NK-92 (cell line): ENCODE results near the gene STAB1.

Experiments
- DNase-seq: peaks from one replicate; lab custom pipeline; 2025; ENCODE audit not compliant: unreplicated experiment; lab: John Stamatoyannopoulos, UW

The STAB1 gene

DNA sequence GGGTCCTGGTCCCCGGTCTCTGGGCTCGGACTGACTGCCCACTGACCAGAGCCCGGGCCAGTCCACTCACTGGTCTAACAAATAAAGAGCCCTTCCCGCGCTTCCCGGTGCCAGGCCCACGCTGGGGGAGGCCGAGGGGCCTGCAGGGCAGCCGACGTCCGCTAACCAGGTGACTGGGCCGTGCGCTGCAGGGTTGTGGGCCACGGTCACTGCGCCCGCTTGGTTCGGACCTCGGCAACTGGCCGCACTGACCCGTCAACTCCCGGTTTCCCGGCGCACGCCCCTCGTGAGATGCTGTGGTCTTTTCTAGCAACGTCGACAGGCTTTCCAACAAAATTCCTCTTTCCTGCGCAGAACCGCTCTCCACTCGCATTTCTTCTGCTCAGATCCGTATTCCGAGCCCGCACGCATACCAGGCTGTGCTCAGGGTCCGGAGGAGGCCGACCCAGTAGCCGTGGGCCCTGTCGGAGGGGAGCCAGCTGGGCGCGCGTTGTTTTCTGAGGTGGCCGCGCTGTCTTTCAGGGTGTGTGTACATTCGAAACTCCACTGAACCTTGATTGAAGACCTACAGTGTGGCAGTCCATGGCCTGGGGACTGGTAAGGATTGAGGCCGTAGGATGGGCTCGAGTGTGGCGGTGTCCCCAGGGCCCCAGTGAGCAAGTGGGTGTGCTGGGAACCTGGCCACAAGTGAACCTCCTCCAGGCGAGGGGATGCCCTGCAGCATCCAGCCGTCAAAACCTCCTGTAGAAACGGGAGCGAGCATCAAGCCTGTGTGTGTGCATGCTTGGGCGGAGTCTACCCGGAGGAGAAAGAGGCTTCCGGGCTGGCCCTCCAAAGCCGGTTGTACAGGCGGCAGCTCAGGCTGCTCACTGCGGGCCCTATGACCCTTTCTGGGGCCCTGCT, 39.4 kb downstream of the STAB1 start:
- DNase-seq: no peak

DNA sequence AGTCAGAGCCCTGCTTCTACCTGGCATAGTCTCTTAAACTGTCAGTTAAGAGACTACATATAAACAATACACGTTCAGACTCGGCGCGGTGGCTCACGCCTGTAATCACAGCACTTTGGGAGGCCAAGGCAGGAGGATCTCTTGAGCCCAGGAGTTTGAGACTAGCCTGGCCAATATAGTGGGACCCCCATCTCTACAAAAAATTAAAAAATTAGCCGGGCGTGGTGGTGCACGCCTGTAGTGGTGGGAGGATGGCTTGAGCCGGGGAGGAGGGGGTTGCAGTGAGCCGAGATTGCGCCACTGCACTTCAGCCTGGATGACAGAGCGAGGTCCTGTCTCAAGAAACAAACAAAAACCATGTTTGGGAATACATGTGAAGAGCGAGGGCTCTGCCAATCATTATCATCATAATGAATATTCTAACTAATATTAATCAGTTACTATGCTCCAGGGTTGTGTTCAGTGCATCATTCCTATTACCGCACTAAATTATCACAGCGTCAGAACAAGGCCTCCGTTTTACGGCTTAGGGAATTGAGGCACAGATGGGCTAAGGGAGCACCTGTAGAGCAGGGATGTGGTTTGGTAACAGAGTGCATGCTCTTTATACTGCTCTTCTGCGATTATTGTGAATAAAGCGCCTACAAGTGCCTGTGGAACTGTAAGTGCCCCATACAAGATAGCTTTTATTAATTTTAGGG, 40.4 kb downstream of the STAB1 start:
- no peak for DNase-seq

DNA sequence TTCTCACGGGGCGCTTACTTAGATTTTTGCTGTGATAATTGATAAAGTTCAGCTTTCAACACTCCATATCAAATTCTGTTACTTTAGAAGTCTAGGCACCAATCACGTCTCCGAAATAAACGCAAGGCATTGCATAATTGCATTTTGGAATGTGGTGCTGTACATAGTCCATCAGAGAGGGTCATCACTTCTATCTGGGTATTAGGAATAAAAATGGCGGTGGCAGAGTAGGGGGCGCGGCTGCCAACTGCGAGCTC, 40.9 kb downstream of the STAB1 start:
- DNase-seq: no peak

DNA sequence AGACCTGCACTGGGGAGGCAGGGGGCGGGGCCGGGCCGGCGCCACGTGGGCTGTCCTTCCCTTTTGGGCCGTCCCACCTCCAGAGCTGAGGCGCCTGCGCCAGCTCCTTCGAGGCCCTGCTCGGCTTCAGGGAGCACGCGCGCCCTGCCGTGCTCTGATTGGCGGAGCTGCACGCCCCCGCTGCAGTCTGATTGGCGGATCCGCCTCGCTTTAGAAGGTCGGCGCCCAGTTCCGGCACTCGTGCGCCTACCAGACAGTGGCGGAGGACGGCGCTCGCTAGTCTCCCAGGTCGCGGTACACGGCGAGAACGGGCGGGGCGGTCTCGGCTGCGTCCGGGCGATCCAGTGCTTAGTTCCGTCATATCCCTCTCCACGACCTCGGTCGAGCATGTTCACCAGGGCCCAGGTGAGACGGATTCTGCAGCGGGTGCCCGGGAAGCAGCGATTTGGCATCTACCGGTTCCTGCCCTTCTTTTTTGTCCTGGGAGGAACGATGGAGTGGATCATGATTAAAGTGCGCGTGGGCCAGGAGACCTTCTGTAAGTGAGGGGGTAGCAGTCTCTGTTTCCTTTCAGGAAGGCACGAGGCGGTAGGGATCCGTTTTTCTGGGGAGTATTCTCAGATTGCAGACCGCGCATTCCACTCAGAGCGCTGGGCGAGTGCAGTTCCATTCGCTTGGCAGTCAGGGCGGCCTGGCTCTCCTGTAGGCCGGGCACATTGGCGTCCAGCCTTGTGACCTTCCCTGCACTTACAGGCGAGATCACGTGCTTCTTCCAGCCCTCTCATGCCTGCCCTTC, 41.4 kb downstream of the STAB1 start, which contains the start of gene UQCC5:
UQCC5 (plus strand) TSS at position 237 of the 796 bp plus-strand sequence; CDS start at position 388, 151 bp downstream.
- DNase-seq: peak; percentile 83

DNA sequence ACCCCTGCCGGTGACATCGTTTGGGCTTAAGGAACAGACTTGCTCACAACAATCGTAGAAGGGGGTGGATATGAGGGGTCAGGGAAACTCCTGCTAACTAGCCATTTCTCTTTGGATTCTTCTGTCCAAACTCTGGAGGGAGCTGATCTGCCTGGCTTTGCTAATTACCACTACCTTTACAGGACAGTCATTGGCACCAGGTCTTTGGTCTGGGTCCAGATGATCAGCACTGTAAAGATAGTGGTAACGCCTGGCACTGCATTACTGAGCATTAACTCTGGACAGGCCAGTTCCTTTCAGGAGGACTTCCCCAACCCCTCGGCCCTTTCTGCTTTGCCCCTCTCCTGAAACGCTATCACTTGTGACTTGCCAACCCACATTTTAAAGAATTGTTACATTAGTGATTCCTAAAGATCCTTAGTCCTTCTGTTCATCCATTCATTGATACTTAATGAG, 42.1 kb downstream of the STAB1 start:
- DNase-seq: no peak

DNA sequence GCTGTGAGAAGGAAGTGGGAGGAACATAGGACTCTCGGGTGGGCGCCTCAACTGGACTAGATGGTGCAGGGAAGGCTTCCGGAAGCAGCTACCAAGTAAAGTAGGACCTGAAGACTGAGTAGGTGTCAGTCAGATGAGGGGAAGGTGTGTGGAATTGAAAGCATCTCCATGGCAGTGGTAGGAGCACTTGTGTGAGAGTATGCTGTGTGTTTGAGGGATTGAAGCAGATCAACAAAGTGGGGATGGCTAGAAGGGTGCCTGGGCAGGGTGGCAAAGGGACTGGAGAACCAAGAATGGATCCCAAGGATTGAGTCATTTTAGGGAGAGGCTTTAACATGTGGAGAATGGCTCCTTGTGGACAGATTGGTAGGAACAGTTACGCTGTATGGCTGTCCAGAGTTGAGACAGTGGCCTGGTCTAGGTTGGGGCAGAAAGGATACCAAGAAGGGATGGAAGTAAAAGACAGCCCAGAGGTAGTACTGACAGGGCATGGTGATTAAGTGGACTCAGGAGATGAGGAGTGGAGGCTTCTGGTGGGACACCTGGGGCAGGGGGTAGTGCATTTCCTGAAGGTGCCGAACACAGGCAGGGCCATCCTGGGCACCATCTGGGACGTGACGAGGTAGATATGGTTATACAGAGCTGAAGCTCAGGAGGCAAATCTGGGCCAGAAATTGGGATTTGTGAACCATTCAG, 42.7 kb downstream of the STAB1 start:
- DNase-seq: no peak

DNA sequence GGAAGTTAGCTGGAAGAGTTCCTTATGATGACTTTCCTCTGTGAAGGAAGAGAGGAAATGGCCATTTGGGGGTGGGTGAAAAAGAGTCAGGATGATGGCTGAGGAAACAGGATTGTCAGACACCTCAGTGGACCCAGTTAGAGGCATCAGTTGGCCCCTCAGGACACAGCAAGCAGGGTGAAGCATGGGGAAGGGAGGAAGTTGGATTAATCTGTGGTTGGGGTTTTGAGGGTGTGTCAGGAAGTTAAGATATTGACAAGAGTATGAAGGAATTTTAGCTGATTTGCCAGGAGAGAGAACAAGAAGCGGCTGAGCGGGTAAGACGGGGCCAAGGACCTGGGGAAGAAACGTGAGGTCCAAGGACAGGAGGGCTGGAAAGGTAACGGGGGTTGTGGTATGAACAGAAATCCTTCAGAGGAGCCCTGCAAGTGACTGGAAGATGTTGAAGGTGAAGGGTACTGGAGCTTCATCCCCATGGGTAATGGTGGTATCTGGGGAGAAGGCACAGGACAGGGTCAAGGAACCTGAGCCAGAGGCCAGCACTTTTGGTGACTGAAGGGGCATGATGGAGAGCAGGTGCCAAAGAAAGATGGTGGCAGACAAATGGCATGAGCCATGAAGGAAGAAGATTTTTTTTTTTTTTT, 44.0 kb downstream of the STAB1 start:
- DNase-seq: no peak

DNA sequence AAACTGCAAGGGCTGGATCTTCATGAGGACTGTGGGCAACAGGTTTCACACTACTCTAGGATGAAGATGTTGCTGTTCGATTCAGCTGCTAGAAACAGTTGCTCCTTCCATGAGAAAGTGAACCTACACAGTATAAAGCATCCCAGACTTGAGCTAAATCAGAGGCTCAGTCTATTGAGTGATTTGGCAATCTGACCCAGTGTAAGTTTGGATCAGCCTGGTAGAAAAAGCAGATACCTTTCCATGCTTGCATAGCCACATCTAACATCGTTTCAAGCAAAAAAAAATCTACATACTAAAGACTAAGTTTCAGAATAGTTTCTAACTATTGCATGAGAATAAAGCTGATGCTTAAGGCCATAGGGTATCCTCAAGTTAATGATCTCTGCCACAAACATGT, 45.9 kb downstream of the STAB1 start:
- DNase-seq: no peak

DNA sequence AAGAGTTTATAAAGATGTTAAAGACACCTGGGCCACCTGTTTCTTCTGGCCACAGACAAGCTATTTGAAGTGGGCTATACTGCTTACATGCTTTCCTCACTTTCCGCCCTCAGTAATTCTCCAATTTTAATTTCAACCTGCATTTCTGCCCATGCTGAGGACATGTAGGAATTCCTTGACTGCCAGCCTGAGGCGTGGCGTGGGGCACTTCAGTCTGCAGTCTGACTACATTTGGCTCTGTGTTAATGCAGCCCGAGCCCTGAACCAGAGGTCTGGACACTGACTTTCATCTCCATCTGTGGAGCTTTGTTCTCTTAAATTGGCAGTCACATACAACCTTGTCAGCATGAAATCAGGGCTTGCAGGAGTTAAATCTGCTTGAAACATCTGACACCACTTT, 49.8 kb downstream of the STAB1 start:
- no peak for DNase-seq

DNA sequence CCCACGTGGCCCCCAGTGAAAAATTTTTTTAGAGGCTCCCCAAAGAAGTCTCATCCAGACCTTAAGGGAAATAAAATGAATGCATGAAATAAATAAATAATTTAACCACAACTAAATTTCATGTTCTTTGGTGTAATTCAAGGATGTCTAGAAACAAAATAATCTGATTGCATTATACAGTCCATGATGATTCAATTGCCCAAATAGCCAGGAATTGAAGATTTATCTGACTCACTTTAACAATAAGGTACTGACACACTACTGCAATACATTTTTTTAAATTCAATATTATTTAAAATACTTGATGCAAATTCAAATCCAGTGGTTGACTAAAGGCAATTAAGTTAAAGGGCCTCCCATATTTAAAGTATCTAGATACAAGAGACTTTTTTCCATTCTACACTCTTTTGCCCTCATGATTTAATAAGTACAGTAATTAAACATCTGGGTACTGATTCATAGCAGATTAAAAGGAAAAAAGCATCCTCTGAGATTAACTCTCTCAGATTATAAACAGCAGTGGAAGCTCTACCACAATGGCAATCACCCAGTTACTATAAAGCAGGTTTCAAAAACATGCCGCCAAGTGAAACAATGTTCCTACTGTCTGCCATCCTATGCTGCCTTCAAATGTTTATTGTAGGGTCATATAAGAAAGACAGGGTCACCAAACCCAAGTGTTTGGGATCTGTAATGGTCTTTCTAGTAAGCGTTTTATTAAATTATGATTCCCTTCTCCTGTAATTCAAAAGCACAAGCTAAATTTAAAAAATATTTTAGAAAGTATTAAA, 51.2 kb downstream of the STAB1 start:
- no peak for DNase-seq

DNA sequence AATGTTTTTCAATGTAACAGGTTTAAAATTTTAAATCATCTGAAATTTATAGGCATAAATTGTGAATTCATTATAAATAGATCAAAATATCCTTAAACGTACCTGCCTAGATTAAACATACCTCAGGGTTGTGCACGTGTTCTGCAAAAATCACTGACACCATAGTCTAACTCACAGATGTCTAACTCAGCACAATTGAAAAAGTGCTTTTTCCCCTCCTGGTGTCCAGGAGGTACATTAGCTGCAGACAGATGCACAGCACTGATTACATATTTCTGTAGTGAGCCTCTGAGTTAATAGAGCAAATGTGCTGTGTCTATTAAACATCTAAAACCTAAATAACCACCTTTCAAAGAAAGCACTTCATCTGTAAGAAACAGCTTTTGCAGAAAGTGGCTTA, 52.0 kb downstream of the STAB1 start:
- DNase-seq: no peak

DNA sequence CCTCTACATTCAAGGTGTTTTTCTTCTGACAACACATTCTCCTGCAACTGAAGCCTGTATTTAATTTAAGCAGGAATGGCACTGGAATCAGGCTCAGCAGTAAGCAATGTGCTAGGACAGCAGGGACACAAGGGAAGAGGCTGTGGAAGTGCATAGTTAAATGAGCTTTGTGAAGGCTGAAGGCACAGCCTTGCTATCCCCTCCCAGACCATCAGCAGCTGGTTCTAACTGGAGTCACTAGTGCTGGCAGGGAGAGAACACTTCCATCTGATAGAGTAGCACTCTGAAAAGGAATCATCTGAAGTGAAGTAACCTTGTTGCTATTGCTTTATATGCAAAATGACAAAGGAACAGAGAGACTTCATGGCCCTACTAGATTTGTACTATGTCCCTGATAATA, 56.0 kb downstream of the STAB1 start:
- no peak for DNase-seq

DNA sequence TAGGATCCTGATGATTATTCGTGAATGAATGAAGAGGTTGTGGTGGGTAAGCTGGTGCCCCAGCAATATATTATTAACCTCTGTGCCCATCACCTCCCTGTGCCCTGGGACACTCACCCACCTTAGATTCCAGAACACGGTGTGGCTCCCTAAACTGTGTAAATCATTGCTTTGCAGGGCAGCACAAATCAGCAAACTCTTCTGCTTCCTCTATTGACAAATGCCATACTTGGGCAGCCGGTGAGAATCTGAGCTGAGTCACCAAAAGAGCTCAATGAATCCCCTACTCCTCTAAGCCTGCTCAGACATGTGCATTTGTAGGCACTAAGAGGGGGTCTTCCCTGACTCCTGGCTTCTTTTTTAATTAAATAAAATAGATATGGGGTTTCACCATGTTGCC, 57.0 kb downstream of the STAB1 start:
- no peak for DNase-seq

DNA sequence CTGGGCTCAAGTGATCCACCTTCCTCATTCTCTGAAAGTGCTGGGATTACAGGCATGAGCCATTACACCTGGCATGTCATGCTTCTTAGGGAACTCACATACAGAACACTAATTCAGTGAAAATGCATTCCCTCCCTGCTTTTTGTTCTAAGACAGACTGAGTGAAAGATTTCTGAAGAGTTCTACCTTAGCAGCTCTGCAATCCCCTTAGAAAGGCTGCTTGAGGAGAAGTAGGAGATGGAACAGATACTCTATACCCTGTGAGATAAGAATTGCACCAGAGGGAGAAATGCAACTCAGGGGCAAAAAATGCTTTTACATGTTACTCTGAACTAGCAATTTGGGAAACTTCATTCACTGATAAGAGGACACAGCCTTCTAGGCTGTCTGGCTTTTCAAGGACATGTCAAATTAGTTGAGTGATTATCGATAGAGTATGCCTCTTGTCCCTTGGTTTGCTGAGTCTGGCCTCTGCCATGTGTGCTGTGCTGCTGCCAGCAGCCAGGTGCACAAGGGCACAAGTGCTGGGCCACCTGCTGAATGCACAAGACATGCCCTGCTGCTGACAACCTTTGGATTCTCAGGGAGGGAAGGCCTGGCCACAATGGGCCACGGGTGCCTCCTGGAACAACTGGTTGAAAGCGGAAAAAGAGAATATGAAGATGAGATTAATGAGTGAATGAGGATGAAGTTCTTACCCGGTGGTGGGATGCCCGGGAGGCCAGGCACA, 59.1 kb downstream of the STAB1 start:
- no peak for DNase-seq

DNA sequence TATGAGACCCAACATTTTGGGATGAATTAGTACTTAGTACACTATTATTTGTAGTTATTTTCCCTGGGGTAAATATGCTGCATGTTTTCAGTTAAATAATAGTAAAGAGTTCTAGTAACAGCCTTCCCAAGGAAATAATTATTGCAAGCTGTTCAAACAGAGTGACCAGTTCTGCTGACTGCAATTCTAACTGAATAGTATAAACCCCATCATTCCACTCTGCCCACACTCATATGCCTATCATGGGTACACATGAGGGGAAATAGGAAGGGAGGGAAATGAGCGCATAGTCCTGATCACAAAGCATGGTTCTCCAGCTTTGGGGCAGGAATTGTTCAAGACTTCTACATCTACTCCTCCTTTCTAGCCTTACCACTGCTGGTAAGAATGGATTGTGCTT, 59.9 kb downstream of the STAB1 start:
- no peak for DNase-seq

DNA sequence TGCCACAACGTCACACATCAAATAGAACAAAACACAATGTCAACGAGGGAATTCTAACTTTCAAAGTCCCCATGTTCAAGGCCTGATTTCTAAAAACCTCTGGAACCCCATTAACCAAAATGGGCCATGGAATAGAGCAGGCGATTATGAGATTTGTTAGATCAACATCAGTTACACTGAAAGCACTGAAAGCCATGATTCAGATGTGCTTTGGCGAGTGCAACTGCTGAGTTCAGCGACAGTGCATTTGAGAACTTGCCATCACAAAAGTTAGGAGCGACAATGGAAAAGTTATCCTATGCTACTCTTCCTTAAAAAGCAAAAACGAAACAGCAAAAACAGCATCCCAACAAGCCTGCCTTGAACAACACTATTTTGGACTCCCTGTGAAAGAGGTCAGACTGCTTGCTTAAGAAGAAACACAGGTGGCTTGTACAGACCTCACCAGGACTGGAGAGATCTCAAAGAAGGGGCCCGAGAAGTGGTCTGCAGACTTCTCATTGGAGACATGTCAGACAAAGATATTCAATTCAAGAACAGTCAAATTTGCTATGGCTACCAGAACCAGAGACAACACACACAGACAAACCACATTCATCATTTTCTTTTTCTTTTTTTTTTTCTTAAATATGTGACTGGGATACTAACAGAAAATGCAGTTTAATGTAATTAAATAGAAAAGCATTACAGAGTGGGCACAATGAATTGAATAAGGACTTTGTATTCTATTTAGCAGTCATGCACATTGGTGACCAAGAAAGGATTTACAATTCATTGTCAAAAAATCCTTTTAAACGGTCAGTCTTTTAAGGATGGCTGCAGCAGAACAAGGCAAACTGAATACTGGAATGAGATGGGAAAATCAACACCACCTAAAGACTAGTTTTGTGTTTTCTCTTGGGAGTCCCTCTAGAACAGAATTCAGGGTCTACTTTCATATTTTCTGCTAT, 62.1 kb downstream of the STAB1 start:
- DNase-seq: no peak

DNA sequence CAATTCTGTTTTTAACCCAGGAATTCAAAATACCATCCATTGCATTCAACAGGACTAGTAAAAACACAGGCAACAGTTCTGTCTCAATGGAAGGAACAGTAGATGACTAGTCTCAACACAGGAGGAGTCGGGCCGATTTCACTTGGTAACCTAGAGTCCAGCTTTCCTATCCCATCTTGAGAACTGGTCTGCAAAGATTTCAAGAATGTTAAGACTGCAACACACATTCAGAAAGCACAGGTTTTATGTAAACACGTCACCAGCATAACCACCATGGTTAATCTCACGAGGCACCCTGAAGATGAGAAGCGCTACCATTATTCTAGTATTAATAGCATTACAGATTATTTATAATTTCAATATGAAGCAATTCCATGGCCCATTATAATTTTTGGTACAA, 63.3 kb downstream of the STAB1 start:
- no peak for DNase-seq
